Measurements from ENCODE around the gene CD101. TPM values are rescaled to one million over a fixed set of nuclear protein-coding genes. Genes with fewer than 3 reads are reported as not detected.

CD101 gene
- polyA plus RNA-seq, 3 donors = 27.2 to 101 (median 54.7) TPM

DNA sequence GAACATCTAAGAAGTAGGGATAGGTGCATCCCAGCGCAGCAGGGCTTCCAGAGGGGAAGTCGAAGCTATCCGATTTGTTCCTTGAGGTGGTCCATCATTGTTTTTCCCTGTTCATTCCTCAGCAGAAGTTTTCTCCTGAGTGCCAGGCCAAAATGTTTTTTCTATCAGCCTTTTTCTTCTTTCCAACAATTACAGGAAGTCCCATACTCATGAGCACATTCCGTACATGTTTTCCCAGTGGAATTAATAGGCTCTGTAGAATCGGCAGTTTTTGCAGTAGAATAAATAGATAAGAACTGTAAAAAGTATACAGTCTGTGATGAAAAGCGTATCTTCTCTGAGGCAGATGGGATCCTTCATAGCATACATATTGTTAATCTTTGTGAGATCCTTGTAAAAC is 24.8 kb downstream of the CD101 start:
- H3K27ac Mint-ChIP-seq = no peak overlapping the region

GRCh38 chr1:117029685-117030084 is 28.1 kb downstream of the CD101 start:
- Mint-ChIP-seq H3K27me3 (ENCODE audit: low read depth in 3 of 3) (no peaks in the 10 kb centered on the region), H3K4me1 (no peaks in the 10 kb centered on the region), H3K36me3 (peaks cover 58 to 59% of the 10 kb centered on the region in 2 donors), H3K9me3 (peaks cover 0 to 2% (median 0%) of the 10 kb centered on the region in 7 donors), H3K4me3 (no peak overlapping the region), H3K27ac (no peak overlapping the region)
- H3K27ac ChIP-seq (ENCODE audit: low read depth in 1 of 2, low read length in 2 of 2) = no peak overlapping the region
- no peak for DNase-seq
- H3K4me3 ChIP-seq (replicated peaks in 1 of 3; ENCODE audit: low read depth in 2 of 3, low read length in 3 of 3) = no peak overlapping the region
- no peaks in the 10 kb centered on the region for H3K79me2 ChIP-seq (ENCODE audit: insufficient read depth, low read length)
- no peaks in the 10 kb centered on the region for H4K20me1 ChIP-seq (ENCODE audit: insufficient read depth, low read length)
- no peaks in the 10 kb centered on the region for H3K4me1 ChIP-seq (ENCODE audit: control insufficient read depth in 1 of 2, insufficient read depth in 2 of 2, low read length in 2 of 2)
- H3K36me3 ChIP-seq (replicated peaks in 1 of 2; ENCODE audit: control insufficient read depth in 1 of 2, insufficient read depth in 2 of 2, low read length in 2 of 2) = peaks cover 13 to 67% of the 10 kb centered on the region in 2 donors
- H2AFZ ChIP-seq (ENCODE audit: insufficient read depth, low read depth, low read length, poor library complexity, severe bottlenecking) = no peak overlapping the region
- no peak for TF ChIP-seq CTCF (IDR thresholded peaks at IDR 0.05)
- no peaks in the 10 kb centered on the region for H3K9me3 ChIP-seq (replicated peaks in 1 of 2; ENCODE audit: control insufficient read depth in 1 of 2, insufficient read depth in 1 of 2, low read length in 2 of 2)
- no CpG with 5 or more reads among the region's 1 CpG for WGBS (ENCODE audit: insufficient coverage)
- intact Hi-C loops (cut with micrococcal nuclease) = no loop called here
- H3K27me3 ChIP-seq (ENCODE audit: control insufficient read depth in 2 of 2, insufficient read depth in 2 of 2, low read length in 2 of 2) = no peaks in the 10 kb centered on the region
- no peak overlapping the region for H3K4me2 ChIP-seq (replicated peaks; ENCODE audit: extremely low read depth, low read length, poor library complexity, severe bottlenecking)
- H3K9ac ChIP-seq (ENCODE audit: insufficient read depth, low read length, poor library complexity, severe bottlenecking) = no peak overlapping the region

More for the DNA sequence above, 24.8 kb downstream of the CD101 start:
- Histone ChIP-seq H3K9me3 (replicated peaks in 1 of 2; ENCODE audit: control insufficient read depth in 1 of 2, insufficient read depth in 1 of 2, low read length in 2 of 2) (no peaks in the 10 kb centered on the region), H4K20me1 (ENCODE audit: insufficient read depth, low read length) (no peaks in the 10 kb centered on the region), H3K4me3 (replicated peaks in 1 of 3; ENCODE audit: low read depth in 2 of 3, low read length in 3 of 3) (no peak overlapping the region), H3K27me3 (ENCODE audit: control insufficient read depth in 2 of 2, insufficient read depth in 2 of 2, low read length in 2 of 2) (no peaks in the 10 kb centered on the region), H3K79me2 (ENCODE audit: insufficient read depth, low read length) (no peaks in the 10 kb centered on the region), H3K4me2 (replicated peaks; ENCODE audit: extremely low read depth, low read length, poor library complexity, severe bottlenecking) (no peak overlapping the region), H3K9ac (ENCODE audit: insufficient read depth, low read length, poor library complexity, severe bottlenecking) (no peak overlapping the region), H3K36me3 (replicated peaks in 1 of 2; ENCODE audit: control insufficient read depth in 1 of 2, insufficient read depth in 2 of 2, low read length in 2 of 2) (peaks cover 6 to 60% of the 10 kb centered on the region in 2 donors), H2AFZ (ENCODE audit: insufficient read depth, low read depth, low read length, poor library complexity, severe bottlenecking) (no peak overlapping the region), H3K27ac (ENCODE audit: low read depth in 1 of 2, low read length in 2 of 2) (no peak overlapping the region), H3K4me1 (ENCODE audit: control insufficient read depth in 1 of 2, insufficient read depth in 2 of 2, low read length in 2 of 2) (no peaks in the 10 kb centered on the region)
- intact Hi-C loops (cut with micrococcal nuclease) = no loop called here
- H3K36me3 Mint-ChIP-seq = peaks cover 54 to 57% of the 10 kb centered on the region in 2 donors
- no peak for TF ChIP-seq CTCF (IDR thresholded peaks at IDR 0.05)
- DNase-seq = no peak
- H3K9me3 Mint-ChIP-seq = peaks cover 0 to 2% (median 0%) of the 10 kb centered on the region in 7 donors
- H3K4me3 Mint-ChIP-seq = no peak overlapping the region
- H3K4me1 Mint-ChIP-seq = no peaks in the 10 kb centered on the region
- no peaks in the 10 kb centered on the region for H3K27me3 Mint-ChIP-seq (ENCODE audit: low read depth in 3 of 3)
- 86% methylated on average over 3 of the region's 6 CpGs for WGBS (ENCODE audit: insufficient coverage)

Measured in CD14-positive monocyte (primary cell).